ENCODE measurements around the gene RILPL1. TPM values are rescaled to one million over a fixed set of nuclear protein-coding genes. Genes with fewer than 3 reads are reported as not detected.
A peak's percentile ranks its signal among the peaks of the same experiment; 100 is the strongest.
"Not testable (repeated sequence)": the region's sequence is repeated elsewhere in the genome, so short reads cannot be mapped to it uniquely, and the experiment has no call there.

The RILPL1 gene
- total RNA-seq (10 to 100 TPM; 12.1 to 30.5 (median 18.3) TPM), polyA plus RNA-seq (1 to 10 TPM; 1.4 to 4.2 (median 3.0) TPM)

- Histone ChIP-seq H3K9me3 (no peaks in the 10 kb centered on the region), H3K27ac (peak within 1 kb of the TSS; percentile 88 to 96 (median 92)), H3K4me1 (peaks cover 0 to 33% (median 33%) of the 10 kb centered on the region in 4 donors), H3K4me3 (peak within 1 kb of the TSS; percentile 66 to 89 (median 74)), H3K27me3 (no peaks in the 10 kb centered on the region), H3K36me3 (no peaks in the 10 kb centered on the region)
- WGBS, 2 donors, result 1% methylated on average over 114 of the region's 114 CpGs
- peak; percentile 81 for DNase-seq
- TF ChIP-seq POLR2A (IDR thresholded peaks at IDR 0.05), result no peak
- TF ChIP-seq POLR2AphosphoS5 (IDR thresholded peaks at IDR 0.05), result peak in 1 of 4 donors; percentile 20
- peak in 3 of 4 experiments; percentile 18 to 49 (median 31) for TF ChIP-seq CTCF (IDR thresholded peaks at IDR 0.05)
- no peak for TF ChIP-seq EP300 (IDR thresholded peaks at IDR 0.05)
- intact Hi-C loops (cut with DNase I), result loop anchor here (10.0 kb wide), 1 partner anchor 99 kb away; the partner anchor contains the start of gene RILPL2
Measured at GRCh38 chr12:123533672-123534643, at the start of gene RILPL1. RILPL1 (minus strand) TSS chr12:123533719; CDS start chr12:123533482, 237 bp downstream.

- H3K9me3 ChIP-seq, result no peaks in the 10 kb centered on the region
- intact Hi-C loops (cut with DNase I), result loop anchor here (5.0 kb wide), 4 partner anchors 52 to 348 kb away; partner anchors contain the start of genes EIF2B1, GTF2H3, MPHOSPH9 and MTRFR
- H3K4me3 ChIP-seq, result no peak overlapping the region
- H3K27ac ChIP-seq, result no peak overlapping the region
- no peak for DNase-seq
- no peaks in the 10 kb centered on the region for H3K36me3 ChIP-seq
- H3K4me1 ChIP-seq, result peaks cover 0 to 27% (median 26%) of the 10 kb centered on the region in 4 donors
- H3K27me3 ChIP-seq, result no peaks in the 10 kb centered on the region
- 97 to 98% methylated on average over 4 of the region's 4 CpGs for WGBS, 2 donors
- TF ChIP-seq EP300 (IDR thresholded peaks at IDR 0.05) (no peak), CTCF (IDR thresholded peaks at IDR 0.05) (no peak), POLR2AphosphoS5 (IDR thresholded peaks at IDR 0.05) (no peak), POLR2A (IDR thresholded peaks at IDR 0.05) (no peak)
Measured at GRCh38 chr12:123580772-123581171, 47.3 kb upstream of the RILPL1 start.

- H3K9me3 ChIP-seq; intact Hi-C loops (cut with DNase I); H3K4me3 ChIP-seq; H3K36me3 ChIP-seq; H3K27me3 ChIP-seq; H3K27ac ChIP-seq; DNase-seq: not testable (repeated sequence)
- H3K4me1 ChIP-seq, result peaks cover 0 to 17% (median 17%) of the 10 kb centered on the region in 4 donors
- WGBS, 2 donors, result 95 to 98% methylated on average over 4 of the region's 4 CpGs
Measured at GRCh38 chr12:123578829-123579228, 45.3 kb upstream of the RILPL1 start.

- no peak overlapping the region for H3K27ac ChIP-seq
- WGBS, 2 donors, result 27 to 79% methylated on average over 3 of the region's 3 CpGs
- H3K27me3 ChIP-seq, result no peaks in the 10 kb centered on the region
- H3K36me3 ChIP-seq, result no peaks in the 10 kb centered on the region
- no peak overlapping the region for H3K4me3 ChIP-seq
- H3K9me3 ChIP-seq, result no peaks in the 10 kb centered on the region
- peaks cover 0 to 16% (median 15%) of the 10 kb centered on the region in 4 donors for H3K4me1 ChIP-seq
- DNase-seq, result no peak
- no peak for TF ChIP-seq CTCF (IDR thresholded peaks at IDR 0.05)
- no peak for TF ChIP-seq POLR2AphosphoS5 (IDR thresholded peaks at IDR 0.05)
- no peak for TF ChIP-seq EP300 (IDR thresholded peaks at IDR 0.05)
- no peak for TF ChIP-seq POLR2A (IDR thresholded peaks at IDR 0.05)
- intact Hi-C loops (cut with DNase I), result no loop called here
Measured at GRCh38 chr12:123578243-123578642, 44.7 kb upstream of the RILPL1 start.

GRCh38 chr12:123576611-123577010, 43.1 kb upstream of the RILPL1 start:
- Histone ChIP-seq H3K9me3 (no peaks in the 10 kb centered on the region), H3K4me1 (no peaks in the 10 kb centered on the region), H3K27me3 (no peaks in the 10 kb centered on the region), H3K4me3 (no peak overlapping the region), H3K36me3 (no peaks in the 10 kb centered on the region), H3K27ac (no peak overlapping the region)
- no peak for DNase-seq
- no peak for TF ChIP-seq CTCF (IDR thresholded peaks at IDR 0.05)
- no peak for TF ChIP-seq EP300 (IDR thresholded peaks at IDR 0.05)
- WGBS, 2 donors, result 92 to 94% methylated on average over 1 of the region's 1 CpG
- intact Hi-C loops (cut with DNase I), result no loop called here

All from sigmoid colon (tissue), 7 donors.